ENCODE results near the gene ANKRD17.

ANKRD17 gene

GRCh38 chr4:73055241-73055897 is 203.2 kb downstream of the ANKRD17 start:
- no peak for DNase-seq (ENCODE audit: low read depth in 2 of 2)

GRCh38 chr4:73053974-73054480 is 204.6 kb downstream of the ANKRD17 start:
- DNase-seq (ENCODE audit: low read depth in 2 of 2) = no peak

- no peak for DNase-seq (ENCODE audit: low read depth in 2 of 2)
These were observed 205.5 kb downstream of the ANKRD17 start for GRCh38 chr4:73053076-73053475.

GRCh38 chr4:73051625-73052024 is 207.0 kb downstream of the ANKRD17 start:
- no peak for DNase-seq (ENCODE audit: low read depth in 2 of 2)

GRCh38 chr4:73045879-73046278 is 212.7 kb downstream of the ANKRD17 start:
- DNase-seq (ENCODE audit: low read depth in 2 of 2) = no peak

GRCh38 chr4:73037057-73037456 is 221.5 kb downstream of the ANKRD17 start:
- no peak for DNase-seq (ENCODE audit: low read depth in 2 of 2)

- no peak for DNase-seq (ENCODE audit: low read depth in 2 of 2)
These were observed 222.5 kb downstream of the ANKRD17 start for GRCh38 chr4:73036123-73036522.

GRCh38 chr4:73034896-73035295 is 223.7 kb downstream of the ANKRD17 start:
- no peak for DNase-seq (ENCODE audit: low read depth in 2 of 2)

GRCh38 chr4:73028621-73029020 is 230.0 kb downstream of the ANKRD17 start:
- no peak for DNase-seq (ENCODE audit: low read depth in 2 of 2)
